Measurements from ENCODE around the gene TAF1D.

Gene TAF1D

GRCh38 chr11:93783765-93784144 lies 42.5 kb upstream of the TAF1D start:
- TF ChIP-seq TEAD4 (IDR thresholded peaks at IDR 0.05): no peak
- no peak for TF ChIP-seq TCF12 (IDR thresholded peaks at IDR 0.05; ENCODE audit: low read depth)
- TF ChIP-seq MAX (IDR thresholded peaks at IDR 0.05): no peak
- no peak for TF ChIP-seq YY1 (IDR thresholded peaks at IDR 0.05; ENCODE audit: low read depth)

GRCh38 chr11:93783362-93783761 lies 42.1 kb upstream of the TAF1D start:
- TF ChIP-seq TEAD4 (IDR thresholded peaks at IDR 0.05): no peak
- no peak for TF ChIP-seq FOXM1 (IDR thresholded peaks at IDR 0.05; ENCODE audit: borderline replicate concordance, low read depth)
- TF ChIP-seq NFIC (IDR thresholded peaks at IDR 0.05): no peak
- no peak for TF ChIP-seq ZBTB7A (IDR thresholded peaks at IDR 0.05; ENCODE audit: low read depth)
- no peak for TF ChIP-seq EP300 (IDR thresholded peaks at IDR 0.05; ENCODE audit: borderline replicate concordance)
- no peak for TF ChIP-seq REST (IDR thresholded peaks at IDR 0.05; ENCODE audit: low read depth)
- no peak for TF ChIP-seq YY1 (IDR thresholded peaks at IDR 0.05; ENCODE audit: low read depth)
- TF ChIP-seq RAD21 (IDR thresholded peaks at IDR 0.05; ENCODE audit: low read depth): no peak
- no peak for TF ChIP-seq CREB1 (IDR thresholded peaks at IDR 0.05; ENCODE audit: low read depth)
- no peak for TF ChIP-seq CEBPB (IDR thresholded peaks at IDR 0.05)
- no peak for TF ChIP-seq MAX (IDR thresholded peaks at IDR 0.05)
- no peak for TF ChIP-seq EGR1 (IDR thresholded peaks at IDR 0.05)
- no peak for TF ChIP-seq TAF1 (IDR thresholded peaks at IDR 0.05; ENCODE audit: low read depth)
- TF ChIP-seq TCF12 (IDR thresholded peaks at IDR 0.05; ENCODE audit: low read depth): no peak
- TF ChIP-seq USF1 (IDR thresholded peaks at IDR 0.05): no peak

- TF ChIP-seq ZBTB7A (IDR thresholded peaks at IDR 0.05; ENCODE audit: low read depth) (no peak), USF1 (IDR thresholded peaks at IDR 0.05) (no peak)
Measured at GRCh38 chr11:93775289-93775688, 34.0 kb upstream of the TAF1D start.

GRCh38 chr11:93773601-93774200 lies 32.4 kb upstream of the TAF1D start:
- TF ChIP-seq TAF1 (IDR thresholded peaks at IDR 0.05; ENCODE audit: low read depth) (no peak), ZBTB7A (IDR thresholded peaks at IDR 0.05; ENCODE audit: low read depth) (no peak), EGR1 (IDR thresholded peaks at IDR 0.05) (no peak), YY1 (IDR thresholded peaks at IDR 0.05; ENCODE audit: low read depth) (no peak), TCF12 (IDR thresholded peaks at IDR 0.05; ENCODE audit: low read depth) (no peak), REST (IDR thresholded peaks at IDR 0.05; ENCODE audit: low read depth) (no peak), TEAD4 (IDR thresholded peaks at IDR 0.05) (no peak), CREB1 (IDR thresholded peaks at IDR 0.05; ENCODE audit: low read depth) (no peak), FOXM1 (IDR thresholded peaks at IDR 0.05; ENCODE audit: borderline replicate concordance, low read depth) (no peak), NFIC (IDR thresholded peaks at IDR 0.05) (no peak), RAD21 (IDR thresholded peaks at IDR 0.05; ENCODE audit: low read depth) (no peak), USF1 (IDR thresholded peaks at IDR 0.05) (no peak), CEBPB (IDR thresholded peaks at IDR 0.05) (no peak), EP300 (IDR thresholded peaks at IDR 0.05; ENCODE audit: borderline replicate concordance) (no peak)

- TF ChIP-seq ZBTB7A (IDR thresholded peaks at IDR 0.05; ENCODE audit: low read depth) (no peak), REST (IDR thresholded peaks at IDR 0.05; ENCODE audit: low read depth) (peak; percentile 81)
Measured at GRCh38 chr11:93773045-93773477, 31.8 kb upstream of the TAF1D start.

All from Ishikawa (cell line).